Transverse colon (tissue), 3 donors: ENCODE data around the gene STARD13.

ENCODE experiments used
- CTCF ChIP-seq, 5 experiments: fragments of 200-600 bp in 3 of 5; fragments of 450-650 bp in 2 of 5; sonication (generic) in 3 of 5; IDR thresholded peaks; 1 replicate in 2 of 5; 2 replicates in 3 of 5; pipeline ENCODE4 v1.5.1; 2016 to 2017; ENCODE audit warnings: antibody characterized with exemption in 5 of 5, inconsistent platforms in 3 of 5, mild to moderate bottlenecking in 2 of 5, moderate library complexity in 1 of 5
- EP300 ChIP-seq: sonication (generic); formaldehyde crosslinking; IDR thresholded peaks from one replicate; pipeline ENCODE4 v1.6.1; 2017; ENCODE audit warnings: antibody characterized with exemption, low read depth

- TF ChIP-seq CTCF (IDR thresholded peaks at IDR 0.05) (no peak), EP300 (no peak)
Observed at GRCh38 chr13:33078263-33078662, 207.3 kb downstream of the STARD13 start.
